Measurements from ENCODE around the gene RPS15. TPM values are rescaled to one million over a fixed set of nuclear protein-coding genes. Genes with fewer than 3 reads are reported as not detected.

The RPS15 gene
- total RNA-seq, 4 donors from 2014 or later: 4,239 to 4,988 (median 4,337) TPM

- peak overlapping the region in 2 of 4 donors; percentile 55 to 61 for H3K27ac ChIP-seq
- no peaks in the 10 kb centered on the region for H3K9me3 ChIP-seq
- WGBS, 2 donors: 0 to 1% methylated on average over 12 to 22 of the region's 99 CpGs
- TF ChIP-seq EP300 (IDR thresholded peaks at IDR 0.05) (no peak), POLR2A (IDR thresholded peaks at IDR 0.05) (no peak), CTCF (IDR thresholded peaks at IDR 0.05) (no peak)
- H3K4me3 ChIP-seq: peak overlapping the region; percentile 15 to 45 (median 34)
- no peak for DNase-seq (ENCODE audit: low spot score in 2 of 2)
- H3K4me1 ChIP-seq: peaks cover 0 to 43% (median 19%) of the 10 kb centered on the region in 4 donors
- peaks cover 0 to 20% (median 4%) of the 10 kb centered on the region in 3 donors for H3K36me3 ChIP-seq
- H3K27me3 ChIP-seq: peaks cover 0 to 58% of the 10 kb centered on the region in 2 donors
These were observed 7.9 kb downstream of the RPS15 start for GRCh38 chr19:1445932-1446712.

GRCh38 chr19:1446713-1447481 is 8.7 kb downstream of the RPS15 start:
- H3K27me3 ChIP-seq: peaks cover 0 to 66% of the 10 kb centered on the region in 2 donors

GRCh38 chr19:1447504-1447903 is 9.3 kb downstream of the RPS15 start:
- peaks cover 0 to 7% (median 0%) of the 10 kb centered on the region in 3 donors for H3K36me3 ChIP-seq
- H3K4me3 ChIP-seq: no peak overlapping the region
- DNase-seq (ENCODE audit: low spot score in 2 of 2): no peak
- 34 to 37% methylated on average over 4 of the region's 4 CpGs for WGBS, 2 donors
- H3K4me1 ChIP-seq: peaks cover 0 to 56% (median 24%) of the 10 kb centered on the region in 4 donors
- H3K27ac ChIP-seq: no peak overlapping the region
- H3K9me3 ChIP-seq: no peaks in the 10 kb centered on the region
- H3K27me3 ChIP-seq: peaks cover 0 to 72% of the 10 kb centered on the region in 2 donors
- TF ChIP-seq POLR2A (IDR thresholded peaks at IDR 0.05) (no peak), CTCF (IDR thresholded peaks at IDR 0.05) (no peak), EP300 (IDR thresholded peaks at IDR 0.05) (no peak)

More at GRCh38 chr19:1446713-1447481, 8.7 kb downstream of the RPS15 start:
- peaks cover 0 to 13% (median 0%) of the 10 kb centered on the region in 3 donors for H3K36me3 ChIP-seq
- H3K27ac ChIP-seq: no peak overlapping the region
- peak overlapping the region in 2 of 4 donors; percentile 30 to 45 for H3K4me3 ChIP-seq
- TF ChIP-seq CTCF (IDR thresholded peaks at IDR 0.05) (no peak), POLR2A (IDR thresholded peaks at IDR 0.05) (no peak), EP300 (IDR thresholded peaks at IDR 0.05) (no peak)
- no peak for DNase-seq (ENCODE audit: low spot score in 2 of 2)
- no peaks in the 10 kb centered on the region for H3K9me3 ChIP-seq
- H3K4me1 ChIP-seq: peaks cover 0 to 50% (median 21%) of the 10 kb centered on the region in 4 donors
- 5 to 6% methylated on average over 44 of the region's 63 CpGs for WGBS, 2 donors

- Histone ChIP-seq H3K27me3 (peaks cover 0 to 76% of the 10 kb centered on the region in 2 donors), H3K4me3 (no peak overlapping the region), H3K27ac (no peak overlapping the region), H3K36me3 (peaks cover 0 to 2% (median 0%) of the 10 kb centered on the region in 3 donors), H3K4me1 (peaks cover 0 to 60% (median 27%) of the 10 kb centered on the region in 4 donors), H3K9me3 (no peaks in the 10 kb centered on the region)
- no peak for DNase-seq (ENCODE audit: low spot score in 2 of 2)
- 83 to 89% methylated on average over 9 of the region's 9 CpGs for WGBS, 2 donors
- TF ChIP-seq POLR2A (IDR thresholded peaks at IDR 0.05) (no peak), CTCF (IDR thresholded peaks at IDR 0.05) (no peak), EP300 (IDR thresholded peaks at IDR 0.05) (no peak)
These were observed 9.7 kb downstream of the RPS15 start for GRCh38 chr19:1447944-1448343.

Measured in tibial nerve (tissue), 4 donors.